Gastrocnemius medialis (tissue), 4 donors: ENCODE results near the gene RANBP10.

Source experiments
- CTCF ChIP-seq, 5 experiments: fragments of 450-650 bp in 3 of 5; fragments of 200-600 bp in 2 of 5; sonication (generic) in 2 of 5; IDR thresholded peaks in 4 of 5; conservative IDR thresholded peaks in 1 of 5; 1 replicate in 4 of 5; 2 replicates in 1 of 5; pipeline ENCODE4 v1.5.1; 2016 to 2019; ENCODE audit warnings: antibody characterized with exemption in 5 of 5, mild to moderate bottlenecking in 3 of 5, moderate library complexity in 3 of 5
- POLR2A ChIP-seq, 2 donors: fragments of 450-650 bp; IDR thresholded peaks; one replicate each; pipeline ENCODE4 v1.6.1; 2017; ENCODE audit warnings: antibody characterized with exemption in 2 of 2, mild to moderate bottlenecking in 2 of 2, moderate library complexity in 2 of 2

- TF ChIP-seq CTCF (IDR thresholded peaks at IDR 0.05 in 4 of 5, conservative IDR thresholded peaks at IDR 0.05 in 1 of 5) (no peak), POLR2A (IDR thresholded peaks at IDR 0.05) (no peak)
Measured at GRCh38 chr16:67779256-67780014, 26.9 kb downstream of the RANBP10 start.
